Upper lobe of left lung (tissue), 6 donors: ENCODE measurements around the gene TNK2. TPM values are rescaled to one million over a fixed set of nuclear protein-coding genes. Genes with fewer than 3 reads are reported as not detected.
"Not testable (repeated sequence)": the region's sequence is repeated elsewhere in the genome, so short reads cannot be mapped to it uniquely, and the experiment has no call there.

ENCODE experiments used
- ATAC-seq, 2 donors: fragments of 200-7000 bp; cut with Tn5 transposase; one replicate each; pipeline ENCODE4 v1.9.1; 2022; ENCODE audit warnings: mild to moderate bottlenecking in 2 of 2, moderate library complexity in 2 of 2; ENCODE audit not compliant: low FRiP score in 2 of 2
- DNase-seq, 2 donors: peaks; one replicate each; pipeline ENCODE4 v3.0.0-alpha.2; 2019 to 2020
- H3K27ac ChIP-seq, 4 donors: fragments of 200-600 bp; sonication (generic); one replicate each; pipeline ENCODE4 v1.5.1; 2016 to 2019
- H3K27me3 ChIP-seq, 4 donors: fragments of 200-600 bp; sonication (generic); one replicate each; pipeline ENCODE4 v1.5.1; 2017 to 2019
- H3K36me3 ChIP-seq, 4 donors: fragments of 200-600 bp; sonication (generic); one replicate each; pipeline ENCODE4 v1.5.1; 2016 to 2019
- H3K4me1 ChIP-seq, 4 donors: fragments of 200-600 bp; sonication (generic); one replicate each; pipeline ENCODE4 v1.5.1; 2018 to 2019
- H3K4me3 ChIP-seq, 4 donors: fragments of 200-600 bp; sonication (generic); one replicate each; pipeline ENCODE4 v1.5.1; 2017 to 2019; ENCODE audit warnings: mild to moderate bottlenecking in 2 of 4, moderate library complexity in 1 of 4
- H3K9me3 ChIP-seq, 4 donors: fragments of 200-600 bp; sonication (generic); one replicate each; pipeline ENCODE4 v1.5.1; 2018 to 2019
- CTCF ChIP-seq, 6 experiments: fragments of 450-650 bp in 4 of 6; fragments of 200-600 bp in 2 of 6; sonication (generic) in 2 of 6; IDR thresholded peaks; one replicate each; pipeline ENCODE4 v1.5.1; 2016 to 2019; ENCODE audit warnings: antibody characterized with exemption in 6 of 6
- EP300 ChIP-seq, 4 donors: sonication (generic); formaldehyde crosslinking; IDR thresholded peaks; one replicate each; pipeline ENCODE4 v1.5.1; 2017; ENCODE audit warnings: antibody characterized with exemption in 4 of 4, control low read depth in 2 of 4
- POLR2A ChIP-seq, 4 donors: fragments of 450-650 bp; IDR thresholded peaks; one replicate each; pipeline ENCODE4 v1.5.1; 2016 to 2017; ENCODE audit warnings: antibody characterized with exemption in 4 of 4, mild to moderate bottlenecking in 2 of 4
- POLR2AphosphoS5 ChIP-seq, 2 donors: sonication (generic); formaldehyde crosslinking; IDR thresholded peaks; one replicate each; pipeline ENCODE4 v1.5.1; 2017; ENCODE audit warnings: antibody characterized with exemption in 2 of 2
- WGBS, 2 donors: methylation state at CpG; one replicate each; pipeline ENCODE4 v1.1.5; 2017 to 2018; 5-methylcytosine and 5-hydroxymethylcytosine counted together
- total RNA-seq, 6 donors: library from RNA; depleted of rRNA in 4 of 6; stranded (reverse); fragments of >200 nt in 4 of 6; gene quantifications; one replicate each; pipeline versions ENCODE4 v1.1.0 to v1.2.1, GENCODE V29; 2016 to 2021
- donor health status: DM: no; HTN: no; CAD: no; lungs with moderate emphysema.
- donor health status: DM: no; HTN: yes; CAD: no; lungs with severe emphysema.

Gene TNK2
- total RNA-seq, 6 donors from 2014 or later: 18.7 to 171 (median 70.1) TPM

- TF ChIP-seq CTCF (IDR thresholded peaks at IDR 0.05) (no peak), EP300 (IDR thresholded peaks at IDR 0.05) (no peak)
- DNase-seq (peak in 1 of 2 donors; percentile 76), ATAC-seq (peak in 1 of 2 donors; percentile 7)
- no peaks in the 10 kb centered on the region for H3K27me3 ChIP-seq
- H3K27ac ChIP-seq: peak overlapping the region in 1 of 4 donors; percentile 73
- peaks cover 0 to 22% (median 8%) of the 10 kb centered on the region in 4 donors for H3K4me1 ChIP-seq
- H3K4me3 ChIP-seq: no peak overlapping the region
- H3K9me3 ChIP-seq: no peaks in the 10 kb centered on the region
- WGBS, 2 donors: 43 to 55% methylated on average over 4 to 15 of the region's 15 CpGs
- H3K36me3 ChIP-seq: no peaks in the 10 kb centered on the region
These were observed 83.2 kb downstream of the TNK2 start for GRCh38 chr3:195825191-195825588.

- not testable (repeated sequence) for DNase-seq, H3K27me3 ChIP-seq, H3K4me3 ChIP-seq, H3K36me3 ChIP-seq, H3K9me3 ChIP-seq, ATAC-seq
- WGBS, 2 donors: 44 to 59% methylated on average over 9 to 13 of the region's 13 CpGs
- Histone ChIP-seq H3K4me1 (peaks cover 0 to 19% (median 7%) of the 10 kb centered on the region in 4 donors), H3K27ac (peak overlapping the region in 1 of 4 donors; percentile 86)
These were observed 83.7 kb downstream of the TNK2 start for GRCh38 chr3:195824425-195825190.

GRCh38 chr3:195823999-195824398 is 84.4 kb downstream of the TNK2 start:
- H3K4me1 ChIP-seq: peaks cover 0 to 18% (median 4%) of the 10 kb centered on the region in 4 donors
- no peak for TF ChIP-seq EP300 (IDR thresholded peaks at IDR 0.05)
- peak in 3 of 6 experiments; percentile 8 to 34 (median 30) for TF ChIP-seq CTCF (IDR thresholded peaks at IDR 0.05)
- peak in 1 of 4 donors; percentile 42 for TF ChIP-seq POLR2A (IDR thresholded peaks at IDR 0.05)
- 47 to 55% methylated on average over 10 to 13 of the region's 13 CpGs for WGBS, 2 donors
- no peaks in the 10 kb centered on the region for H3K9me3 ChIP-seq
- H3K27ac ChIP-seq: peak overlapping the region; percentile 53 to 86 (median 84)
- H3K36me3 ChIP-seq: no peaks in the 10 kb centered on the region
- DNase-seq: peak in 1 of 2 donors; percentile 89
- peak in 1 of 2 donors; percentile 79 for ATAC-seq
- H3K27me3 ChIP-seq: no peaks in the 10 kb centered on the region
- no peak overlapping the region for H3K4me3 ChIP-seq

GRCh38 chr3:195823280-195823679 is 85.1 kb downstream of the TNK2 start:
- Histone ChIP-seq H3K4me1 (peaks cover 0 to 18% (median 4%) of the 10 kb centered on the region in 4 donors), H3K27ac (peak overlapping the region; percentile 53 to 86 (median 84))
- peak; percentile 66 to 84 for ATAC-seq

GRCh38 chr3:195822131-195822696 is 86.1 kb downstream of the TNK2 start:
- H3K36me3 ChIP-seq: no peaks in the 10 kb centered on the region
- no peaks in the 10 kb centered on the region for H3K27me3 ChIP-seq
- no peak for DNase-seq
- ATAC-seq: no peak
- no peak for TF ChIP-seq EP300 (IDR thresholded peaks at IDR 0.05)
- no peak for TF ChIP-seq CTCF (IDR thresholded peaks at IDR 0.05)
- no peak for TF ChIP-seq POLR2AphosphoS5 (IDR thresholded peaks at IDR 0.05)
- no peak for TF ChIP-seq POLR2A (IDR thresholded peaks at IDR 0.05)
- H3K4me3 ChIP-seq: no peak overlapping the region
- no peaks in the 10 kb centered on the region for H3K9me3 ChIP-seq
- peaks cover 0 to 18% (median 4%) of the 10 kb centered on the region in 4 donors for H3K4me1 ChIP-seq
- H3K27ac ChIP-seq: peak overlapping the region in 1 of 4 donors; percentile 74
- WGBS, 2 donors: 82 to 85% methylated on average over 16 of the region's 16 CpGs

More at GRCh38 chr3:195823280-195823679, 85.1 kb downstream of the TNK2 start:
- WGBS, 2 donors: 40 to 48% methylated on average over 9 to 10 of the region's 10 CpGs
- H3K4me3 ChIP-seq: no peak overlapping the region
- peak in 1 of 2 donors; percentile 93 for DNase-seq
- H3K9me3 ChIP-seq: no peaks in the 10 kb centered on the region
- H3K36me3 ChIP-seq: no peaks in the 10 kb centered on the region
- no peaks in the 10 kb centered on the region for H3K27me3 ChIP-seq
- TF ChIP-seq POLR2AphosphoS5 (IDR thresholded peaks at IDR 0.05) (no peak), CTCF (IDR thresholded peaks at IDR 0.05) (no peak), EP300 (IDR thresholded peaks at IDR 0.05) (peak in 1 of 4 donors; percentile 40)
